ENCODE measurements around the gene CENPL.
"Not testable (repeated sequence)": the region's sequence is repeated elsewhere in the genome, so short reads cannot be mapped to it uniquely, and the experiment has no call there.

DNA sequence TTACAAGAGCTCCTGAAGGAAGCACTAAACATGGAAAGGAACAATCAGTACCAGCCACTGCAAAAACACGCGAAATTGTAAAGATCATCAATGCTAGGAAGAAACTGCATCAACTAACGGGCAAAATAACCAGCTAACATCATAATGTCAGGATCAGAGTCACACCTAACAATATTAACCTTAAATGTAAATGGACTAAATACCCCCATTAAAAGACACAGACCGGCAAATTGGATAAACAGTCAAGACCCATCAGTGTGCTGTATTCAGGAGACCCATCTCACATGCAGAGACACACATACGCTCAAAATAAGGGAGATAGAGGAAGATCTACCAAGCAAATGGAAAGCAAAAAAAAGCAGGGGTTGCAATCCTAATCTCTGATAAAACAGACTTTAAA is 11.0 kb downstream of the CENPL start:
- TF ChIP-seq, protein P1, sequence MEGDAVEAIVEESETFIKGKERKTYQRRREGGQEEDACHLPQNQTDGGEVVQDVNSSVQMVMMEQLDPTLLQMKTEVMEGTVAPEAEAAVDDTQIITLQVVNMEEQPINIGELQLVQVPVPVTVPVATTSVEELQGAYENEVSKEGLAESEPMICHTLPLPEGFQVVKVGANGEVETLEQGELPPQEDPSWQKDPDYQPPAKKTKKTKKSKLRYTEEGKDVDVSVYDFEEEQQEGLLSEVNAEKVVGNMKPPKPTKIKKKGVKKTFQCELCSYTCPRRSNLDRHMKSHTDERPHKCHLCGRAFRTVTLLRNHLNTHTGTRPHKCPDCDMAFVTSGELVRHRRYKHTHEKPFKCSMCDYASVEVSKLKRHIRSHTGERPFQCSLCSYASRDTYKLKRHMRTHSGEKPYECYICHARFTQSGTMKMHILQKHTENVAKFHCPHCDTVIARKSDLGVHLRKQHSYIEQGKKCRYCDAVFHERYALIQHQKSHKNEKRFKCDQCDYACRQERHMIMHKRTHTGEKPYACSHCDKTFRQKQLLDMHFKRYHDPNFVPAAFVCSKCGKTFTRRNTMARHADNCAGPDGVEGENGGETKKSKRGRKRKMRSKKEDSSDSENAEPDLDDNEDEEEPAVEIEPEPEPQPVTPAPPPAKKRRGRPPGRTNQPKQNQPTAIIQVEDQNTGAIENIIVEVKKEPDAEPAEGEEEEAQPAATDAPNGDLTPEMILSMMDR (IDR thresholded peaks at IDR 0.05): not testable (repeated sequence)
- TF ChIP-seq POLR2A (IDR thresholded peaks at IDR 0.05); POLR2AphosphoS5 (IDR thresholded peaks at IDR 0.05; ENCODE audit: insufficient read depth in 1 of 2, low read depth in 1 of 2): not testable (repeated sequence)

Data from vagina (tissue), 2 donors.